Peyer's patch (tissue), 4 donors: ENCODE results near the gene ACTR5.

ENCODE experiments used
- POLR2A ChIP-seq, 2 donors: fragments of 450-650 bp; IDR thresholded peaks; one replicate each; pipeline ENCODE4 v1.5.1; 2017; ENCODE audit warnings: antibody characterized with exemption in 2 of 2, mild to moderate bottlenecking in 2 of 2, moderate library complexity in 2 of 2
- TF ChIP-seq, protein P1 (sequence below), 6 experiments: fragments of 450-650 bp in 4 of 6; fragments of 200-600 bp in 2 of 6; sonication (generic) in 1 of 6; IDR thresholded peaks; one replicate each; pipeline ENCODE4 v1.5.1; 2017 to 2019; ENCODE audit warnings: antibody characterized with exemption in 6 of 6, mild to moderate bottlenecking in 3 of 6, moderate library complexity in 1 of 6

DNA sequence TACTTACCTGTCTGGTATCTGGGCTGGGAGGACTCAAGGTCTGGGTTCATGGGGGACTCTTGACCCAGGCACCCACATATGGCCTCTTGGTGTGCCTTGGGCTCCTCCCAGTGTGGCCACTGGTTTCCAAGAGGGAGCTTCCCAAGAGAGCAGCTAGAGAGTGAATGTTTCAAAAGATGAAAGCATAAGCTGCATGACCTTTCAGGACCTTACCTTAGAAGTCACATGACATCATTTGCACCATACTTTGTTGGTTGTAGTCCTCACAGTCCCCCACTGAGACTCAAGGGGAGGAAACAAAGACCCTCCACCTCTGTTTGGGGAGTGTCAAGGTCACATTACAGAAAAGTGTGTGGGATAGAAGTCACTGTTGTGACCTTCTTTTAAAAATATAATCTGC lies 13.9 kb downstream of the ACTR5 start:
- TF ChIP-seq, protein P1, sequence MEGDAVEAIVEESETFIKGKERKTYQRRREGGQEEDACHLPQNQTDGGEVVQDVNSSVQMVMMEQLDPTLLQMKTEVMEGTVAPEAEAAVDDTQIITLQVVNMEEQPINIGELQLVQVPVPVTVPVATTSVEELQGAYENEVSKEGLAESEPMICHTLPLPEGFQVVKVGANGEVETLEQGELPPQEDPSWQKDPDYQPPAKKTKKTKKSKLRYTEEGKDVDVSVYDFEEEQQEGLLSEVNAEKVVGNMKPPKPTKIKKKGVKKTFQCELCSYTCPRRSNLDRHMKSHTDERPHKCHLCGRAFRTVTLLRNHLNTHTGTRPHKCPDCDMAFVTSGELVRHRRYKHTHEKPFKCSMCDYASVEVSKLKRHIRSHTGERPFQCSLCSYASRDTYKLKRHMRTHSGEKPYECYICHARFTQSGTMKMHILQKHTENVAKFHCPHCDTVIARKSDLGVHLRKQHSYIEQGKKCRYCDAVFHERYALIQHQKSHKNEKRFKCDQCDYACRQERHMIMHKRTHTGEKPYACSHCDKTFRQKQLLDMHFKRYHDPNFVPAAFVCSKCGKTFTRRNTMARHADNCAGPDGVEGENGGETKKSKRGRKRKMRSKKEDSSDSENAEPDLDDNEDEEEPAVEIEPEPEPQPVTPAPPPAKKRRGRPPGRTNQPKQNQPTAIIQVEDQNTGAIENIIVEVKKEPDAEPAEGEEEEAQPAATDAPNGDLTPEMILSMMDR (IDR thresholded peaks at IDR 0.05), result no peak
- no peak for TF ChIP-seq POLR2A (IDR thresholded peaks at IDR 0.05)
